Measurements from ENCODE around the gene SERPINA10. TPM values are rescaled to one million over a fixed set of nuclear protein-coding genes. Genes with fewer than 3 reads are reported as not detected.

Gene SERPINA10
- total RNA-seq, result not detected in 3 replicates
- long read RNA-seq, result 0 reads

DNA sequence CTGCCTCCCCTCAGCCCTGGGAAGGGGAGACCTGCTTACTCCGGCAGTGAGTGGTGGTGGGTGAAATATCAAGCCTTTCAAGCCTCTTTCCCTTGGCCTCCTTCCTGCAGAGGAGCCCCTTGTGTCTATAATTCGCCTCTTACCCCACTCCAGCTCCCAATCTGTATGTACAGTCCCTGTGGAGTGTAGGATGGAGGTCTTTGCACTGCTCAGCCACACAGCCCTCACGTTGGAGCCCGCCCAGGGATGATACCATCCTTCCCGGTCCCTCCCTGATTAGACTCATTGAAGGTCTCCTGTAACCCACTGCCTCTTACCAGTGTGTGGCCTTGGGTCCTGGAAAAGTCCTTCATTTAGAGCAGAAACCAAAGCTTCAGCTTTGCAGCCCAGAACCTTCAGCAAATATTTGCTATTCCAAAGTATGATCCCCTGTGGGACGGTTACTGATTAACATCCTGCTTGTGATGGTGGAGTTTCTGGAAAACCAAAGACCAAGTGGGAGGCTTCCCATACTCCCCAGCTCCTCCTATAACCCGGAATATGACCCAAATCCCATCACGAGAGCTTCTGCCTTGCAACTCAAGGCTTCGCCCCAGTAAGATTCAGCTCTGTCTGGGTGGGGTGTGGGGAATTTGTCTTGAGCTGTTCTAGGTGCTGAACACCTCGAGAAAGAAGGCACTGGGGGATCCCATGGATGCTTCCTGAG, at the start of gene SERPINA10:
SERPINA10 (minus strand) TSS at position 397 of the 706 bp plus-strand sequence. CDS start 2,675 bp downstream, outside the sequence.
- H3K9me3 Mint-ChIP-seq (ENCODE audit: low read depth), result no peaks in the 10 kb centered on the region
- no peak within 1 kb of the TSS for H3K27ac Mint-ChIP-seq (ENCODE audit: unreplicated experiment)
- no peaks in the 10 kb centered on the region for H3K36me3 Mint-ChIP-seq (ENCODE audit: low read depth)
- TF ChIP-seq, protein P1, sequence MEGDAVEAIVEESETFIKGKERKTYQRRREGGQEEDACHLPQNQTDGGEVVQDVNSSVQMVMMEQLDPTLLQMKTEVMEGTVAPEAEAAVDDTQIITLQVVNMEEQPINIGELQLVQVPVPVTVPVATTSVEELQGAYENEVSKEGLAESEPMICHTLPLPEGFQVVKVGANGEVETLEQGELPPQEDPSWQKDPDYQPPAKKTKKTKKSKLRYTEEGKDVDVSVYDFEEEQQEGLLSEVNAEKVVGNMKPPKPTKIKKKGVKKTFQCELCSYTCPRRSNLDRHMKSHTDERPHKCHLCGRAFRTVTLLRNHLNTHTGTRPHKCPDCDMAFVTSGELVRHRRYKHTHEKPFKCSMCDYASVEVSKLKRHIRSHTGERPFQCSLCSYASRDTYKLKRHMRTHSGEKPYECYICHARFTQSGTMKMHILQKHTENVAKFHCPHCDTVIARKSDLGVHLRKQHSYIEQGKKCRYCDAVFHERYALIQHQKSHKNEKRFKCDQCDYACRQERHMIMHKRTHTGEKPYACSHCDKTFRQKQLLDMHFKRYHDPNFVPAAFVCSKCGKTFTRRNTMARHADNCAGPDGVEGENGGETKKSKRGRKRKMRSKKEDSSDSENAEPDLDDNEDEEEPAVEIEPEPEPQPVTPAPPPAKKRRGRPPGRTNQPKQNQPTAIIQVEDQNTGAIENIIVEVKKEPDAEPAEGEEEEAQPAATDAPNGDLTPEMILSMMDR (IDR thresholded peaks at IDR 0.05), result no peak
- no peaks in the 10 kb centered on the region for H3K4me1 Mint-ChIP-seq (ENCODE audit: low read depth)
- DNase-seq (ENCODE audit: low spot score), result no peak
- no peak within 1 kb of the TSS for H3K4me3 Mint-ChIP-seq (ENCODE audit: unreplicated experiment)
- H3K27me3 Mint-ChIP-seq (ENCODE audit: low read depth), result peaks cover 4% of the 10 kb centered on the region

DNA sequence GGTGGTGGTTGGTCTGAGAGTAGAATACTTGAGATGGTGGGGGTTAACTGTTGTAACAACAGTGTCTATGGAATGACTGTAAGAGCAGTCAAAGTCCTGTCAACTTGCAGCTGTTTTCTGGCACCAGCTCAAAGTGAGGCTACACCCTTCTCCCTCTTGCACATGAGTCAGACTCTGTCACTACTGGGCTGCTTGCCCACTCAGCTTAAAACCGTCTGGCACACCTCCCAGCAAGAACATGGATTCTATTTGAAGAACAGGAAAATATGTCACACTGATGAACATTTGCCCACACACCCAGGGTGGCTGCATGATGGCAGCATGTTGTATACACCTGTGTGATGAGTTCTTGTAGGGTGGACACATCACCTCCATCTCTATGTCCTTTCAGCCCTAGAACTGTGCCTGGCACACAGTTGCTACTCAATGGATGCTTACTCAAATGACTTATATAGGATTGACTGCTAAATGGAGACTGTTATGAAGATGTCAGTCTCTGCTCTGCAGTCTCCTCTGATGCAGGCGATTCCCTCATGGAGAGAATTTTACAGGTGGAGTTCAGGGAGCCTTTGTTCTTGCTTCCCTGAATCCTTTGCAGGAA, 49.4 kb upstream of the SERPINA10 start:
- TF ChIP-seq, protein P1 (IDR thresholded peaks at IDR 0.05), result no peak
- H3K9me3 Mint-ChIP-seq (ENCODE audit: low read depth), result peaks cover 8% of the 10 kb centered on the region
- no peaks in the 10 kb centered on the region for H3K27me3 Mint-ChIP-seq (ENCODE audit: low read depth)
- H3K36me3 Mint-ChIP-seq (ENCODE audit: low read depth), result peaks cover 2% of the 10 kb centered on the region
- H3K4me1 Mint-ChIP-seq (ENCODE audit: low read depth), result peaks cover 37% of the 10 kb centered on the region
- peak overlapping the region; percentile 92 for H3K27ac Mint-ChIP-seq (ENCODE audit: unreplicated experiment)
- peak overlapping the region; percentile 3 for H3K4me3 Mint-ChIP-seq (ENCODE audit: unreplicated experiment)
- no peak for DNase-seq (ENCODE audit: low spot score)

GRCh38 chr14:94341656-94342333, 48.7 kb upstream of the SERPINA10 start:
- DNase-seq (ENCODE audit: low spot score), result no peak
- Mint-ChIP-seq H3K27ac (ENCODE audit: unreplicated experiment) (peak overlapping the region; percentile 92), H3K4me1 (ENCODE audit: low read depth) (peaks cover 37% of the 10 kb centered on the region), H3K9me3 (ENCODE audit: low read depth) (peaks cover 8% of the 10 kb centered on the region), H3K4me3 (ENCODE audit: unreplicated experiment) (peak overlapping the region; percentile 3), H3K36me3 (ENCODE audit: low read depth) (peaks cover 2% of the 10 kb centered on the region), H3K27me3 (ENCODE audit: low read depth) (no peaks in the 10 kb centered on the region)
- TF ChIP-seq, protein P1 (IDR thresholded peaks at IDR 0.05), result no peak

- Mint-ChIP-seq H3K4me1 (ENCODE audit: low read depth) (peaks cover 36% of the 10 kb centered on the region), H3K4me3 (ENCODE audit: unreplicated experiment) (no peak overlapping the region)
- DNase-seq (ENCODE audit: low spot score), result no peak
Observed at GRCh38 chr14:94340533-94340932, 47.5 kb upstream of the SERPINA10 start.

GRCh38 chr14:94338023-94338422, 45.0 kb upstream of the SERPINA10 start:
- TF ChIP-seq, protein P1 (IDR thresholded peaks at IDR 0.05), result no peak
- H3K9me3 Mint-ChIP-seq (ENCODE audit: low read depth), result peaks cover 8% of the 10 kb centered on the region
- peaks cover 2% of the 10 kb centered on the region for H3K36me3 Mint-ChIP-seq (ENCODE audit: low read depth)
- no peak for DNase-seq (ENCODE audit: low spot score)
- no peak overlapping the region for H3K4me3 Mint-ChIP-seq (ENCODE audit: unreplicated experiment)
- no peak overlapping the region for H3K27ac Mint-ChIP-seq (ENCODE audit: unreplicated experiment)
- peaks cover 9% of the 10 kb centered on the region for H3K27me3 Mint-ChIP-seq (ENCODE audit: low read depth)
- H3K4me1 Mint-ChIP-seq (ENCODE audit: low read depth), result peaks cover 25% of the 10 kb centered on the region

More at GRCh38 chr14:94340533-94340932, 47.5 kb upstream of the SERPINA10 start:
- TF ChIP-seq, protein P1 (IDR thresholded peaks at IDR 0.05), result no peak
- no peaks in the 10 kb centered on the region for H3K27me3 Mint-ChIP-seq (ENCODE audit: low read depth)
- H3K9me3 Mint-ChIP-seq (ENCODE audit: low read depth), result peaks cover 8% of the 10 kb centered on the region
- H3K27ac Mint-ChIP-seq (ENCODE audit: unreplicated experiment), result peak overlapping the region; percentile 42
- peaks cover 2% of the 10 kb centered on the region for H3K36me3 Mint-ChIP-seq (ENCODE audit: low read depth)

Data from chondrocyte (in vitro differentiated cells).